HEK293 (cell line): ENCODE data around the gene PTPRN2.

Source experiments
- BCL11A ChIP-seq: fragments of 450-650 bp; formaldehyde crosslinking; IDR thresholded peaks from 2 replicates; pipeline ENCODE4 v1.5.1; 2016; ENCODE audit warnings: low read depth, missing biosample characterization, missing genetic modification characterization
- EGR2 ChIP-seq: fragments of 450-650 bp; formaldehyde crosslinking; IDR thresholded peaks from 2 replicates; pipeline ENCODE4 v1.5.1; 2016; ENCODE audit warnings: low read depth, missing biosample characterization, missing genetic modification characterization
- KLF9 ChIP-seq: fragments of 450-650 bp; formaldehyde crosslinking; IDR thresholded peaks from 2 replicates; pipeline ENCODE4 v1.5.1; 2016; ENCODE audit warnings: missing biosample characterization, missing genetic modification characterization, low read depth
- MYNN ChIP-seq: fragments of 450-650 bp; formaldehyde crosslinking; IDR thresholded peaks from 2 replicates; pipeline ENCODE4 v1.5.1; 2016; ENCODE audit warnings: missing biosample characterization, missing genetic modification characterization, borderline replicate concordance
- PBX3 ChIP-seq: sonication (generic); formaldehyde crosslinking; IDR thresholded peaks from 2 replicates; pipeline ENCODE4 v1.8.1; 2022; ENCODE audit warnings: mild to moderate bottlenecking, moderate library complexity, missing genetic modification reagents
- RBAK ChIP-seq: fragments of 450-650 bp; formaldehyde crosslinking; IDR thresholded peaks from 2 replicates; pipeline ENCODE4 v1.5.1; 2016; ENCODE audit warnings: missing biosample characterization, missing genetic modification characterization
- SCRT1 ChIP-seq: fragments of 450-650 bp; formaldehyde crosslinking; IDR thresholded peaks from 2 replicates; pipeline ENCODE4 v1.5.1; 2016; ENCODE audit warnings: missing biosample characterization, missing genetic modification characterization, borderline replicate concordance
- SP7 ChIP-seq: fragments of 450-650 bp; formaldehyde crosslinking; IDR thresholded peaks from 2 replicates; pipeline ENCODE4 v1.5.1; 2016; ENCODE audit warnings: missing biosample characterization, missing genetic modification characterization
- WT1 ChIP-seq: fragments of 450-650 bp; formaldehyde crosslinking; IDR thresholded peaks from 2 replicates; pipeline ENCODE4 v1.5.1; 2016; ENCODE audit warnings: missing biosample characterization, missing genetic modification characterization
- ZBTB17 ChIP-seq: fragments of 450-650 bp; formaldehyde crosslinking; IDR thresholded peaks from 2 replicates; pipeline ENCODE4 v1.5.1; 2016; ENCODE audit warnings: missing biosample characterization, missing genetic modification characterization
- ZBTB44 ChIP-seq: fragments of 450-650 bp; IDR thresholded peaks from 2 replicates; pipeline ENCODE4 v1.5.1; 2018; ENCODE audit warnings: missing biosample characterization, mild to moderate bottlenecking, missing genetic modification characterization
- ZBTB48 ChIP-seq: fragments of 450-650 bp; formaldehyde crosslinking; IDR thresholded peaks from 2 replicates; pipeline ENCODE4 v1.5.1; 2016; ENCODE audit warnings: missing biosample characterization, missing genetic modification characterization
- ZFP3 ChIP-seq: fragments of 450-650 bp; formaldehyde crosslinking; IDR thresholded peaks from 2 replicates; pipeline ENCODE4 v1.5.1; 2016; ENCODE audit warnings: low read depth, missing biosample characterization, missing genetic modification characterization
- ZNF10 ChIP-seq: fragments of 450-650 bp; formaldehyde crosslinking; IDR thresholded peaks from 2 replicates; pipeline ENCODE4 v1.5.1; 2017; ENCODE audit warnings: missing biosample characterization, missing genetic modification characterization
- ZNF214 ChIP-seq: fragments of 450-650 bp; formaldehyde crosslinking; IDR thresholded peaks from 2 replicates; pipeline ENCODE4 v1.5.1; 2017; ENCODE audit warnings: missing biosample characterization, mild to moderate bottlenecking, missing genetic modification characterization, borderline replicate concordance
- ZNF221 ChIP-seq: fragments of 450-650 bp; formaldehyde crosslinking; IDR thresholded peaks from 2 replicates; pipeline ENCODE4 v1.5.1; 2017; ENCODE audit warnings: missing biosample characterization, missing genetic modification characterization, borderline replicate concordance
- ZNF24 ChIP-seq: fragments of 450-650 bp; formaldehyde crosslinking; IDR thresholded peaks from 2 replicates; pipeline ENCODE4 v1.5.1; 2016; ENCODE audit warnings: missing biosample characterization, missing genetic modification characterization
- ZNF266 ChIP-seq: fragments of 450-650 bp; formaldehyde crosslinking; IDR thresholded peaks from 2 replicates; pipeline ENCODE4 v1.5.1; 2016; ENCODE audit warnings: missing biosample characterization, missing genetic modification characterization, low read depth
- ZNF280C ChIP-seq: fragments of 450-650 bp; formaldehyde crosslinking; IDR thresholded peaks from 2 replicates; pipeline ENCODE4 v1.5.1; 2016; ENCODE audit warnings: missing biosample characterization, missing genetic modification characterization
- ZNF394 ChIP-seq: fragments of 450-650 bp; formaldehyde crosslinking; IDR thresholded peaks from 2 replicates; pipeline ENCODE4 v1.5.1; 2016; ENCODE audit warnings: missing biosample characterization, missing genetic modification characterization, mild to moderate bottlenecking, moderate library complexity, borderline replicate concordance
- ZNF423 ChIP-seq: fragments of 450-650 bp; formaldehyde crosslinking; IDR thresholded peaks from 2 replicates; pipeline ENCODE4 v1.5.1; 2016; ENCODE audit warnings: missing biosample characterization, missing genetic modification characterization
- ZNF558 ChIP-seq: fragments of 450-650 bp; formaldehyde crosslinking; IDR thresholded peaks from 2 replicates; pipeline ENCODE4 v1.5.1; 2016; ENCODE audit warnings: missing biosample characterization, missing genetic modification characterization
- ZNF580 ChIP-seq: fragments of 450-650 bp; formaldehyde crosslinking; IDR thresholded peaks from 2 replicates; pipeline ENCODE4 v1.5.1; 2016; ENCODE audit warnings: missing biosample characterization, missing genetic modification characterization
- ZNF626 ChIP-seq: fragments of 450-650 bp; sonication (Bioruptor Pico); formaldehyde crosslinking; IDR thresholded peaks from 2 replicates; pipeline ENCODE4 v1.5.1; 2018; ENCODE audit warnings: missing biosample characterization, missing genetic modification characterization, inconsistent platforms
- ZNF645 ChIP-seq: fragments of 450-650 bp; formaldehyde crosslinking; IDR thresholded peaks from 2 replicates; pipeline ENCODE4; 2016; ENCODE audit warnings: missing biosample characterization, missing genetic modification characterization
- ZNF701 ChIP-seq: fragments of 450-650 bp; formaldehyde crosslinking; IDR thresholded peaks from 2 replicates; pipeline ENCODE4 v1.5.1; 2016; ENCODE audit warnings: missing biosample characterization, missing genetic modification characterization
- TF ChIP-seq, protein P1 (sequence below): fragments of 450-650 bp; formaldehyde crosslinking; IDR thresholded peaks from 2 replicates; pipeline ENCODE4 v1.5.1; 2016; ENCODE audit warnings: missing biosample characterization, missing genetic modification characterization, borderline replicate concordance

Gene PTPRN2

DNA sequence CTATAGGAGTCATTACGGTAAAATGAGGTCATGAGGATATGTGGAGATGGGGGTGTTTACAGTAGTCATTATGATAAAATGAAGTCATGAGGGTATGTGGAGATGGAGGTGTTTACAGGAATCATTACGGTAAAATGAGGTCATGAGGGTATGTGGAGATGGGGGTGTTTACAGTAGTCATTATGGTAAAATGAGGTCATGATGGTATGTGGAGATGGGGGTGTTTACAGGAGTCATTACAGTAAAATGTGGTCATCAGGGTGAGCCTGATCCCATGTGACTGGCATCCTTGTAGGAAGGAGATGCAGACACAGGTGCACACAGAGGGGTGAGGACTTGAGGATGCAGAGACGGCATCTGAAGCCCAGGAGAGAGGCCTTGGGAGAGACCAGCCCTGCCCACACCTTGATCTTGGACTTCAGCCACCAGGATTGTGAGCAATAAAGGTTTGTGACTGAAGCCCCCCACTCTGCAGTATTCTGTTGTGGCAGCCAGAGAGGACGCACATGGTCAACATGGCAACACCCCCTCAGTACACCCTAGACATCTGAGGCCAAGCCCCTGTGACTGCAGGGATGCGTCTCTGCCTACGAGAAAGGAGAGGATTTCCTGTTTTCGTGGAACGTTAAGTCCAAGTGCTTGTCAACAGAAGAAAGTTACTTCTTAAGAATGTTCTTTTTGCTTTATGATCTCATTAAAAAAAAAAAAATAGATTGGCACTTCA is 706.4 kb downstream of the PTPRN2 start (continued):
- TF ChIP-seq ZBTB44 (tag by site-specific recombination) (no peak), SCRT1 (no peak), ZNF24 (peak; percentile 87; the same call in 1 of the 2 replicates), ZNF701 (tag by site-specific recombination) (no peak), ZNF10 (tag by site-specific recombination) (no peak), ZNF394 (tag by site-specific recombination) (no peak), RBAK (tag by site-specific recombination) (no peak), WT1 (no peak), BCL11A (tag by site-specific recombination) (no peak), ZNF558 (peak; percentile 95), ZNF266 (tag by site-specific recombination) (no peak), EGR2 (tag by site-specific recombination) (peak; percentile 72), ZNF626 (tag by site-specific recombination) (no peak), ZNF214 (tag by site-specific recombination) (no peak), ZNF280C (no peak), ZNF580 (no peak), ZBTB17 (tag by site-specific recombination) (peak; percentile 35; the same call in 1 of the 2 replicates), MYNN (tag by site-specific recombination) (no peak), ZNF423 (tag by site-specific recombination) (no peak), KLF9 (no peak), SP7 (peak; percentile 61; the same call in 1 of the 2 replicates), ZNF221 (tag by site-specific recombination) (no peak), PBX3 (CRISPR knock-in tag) (no peak), ZFP3 (tag by site-specific recombination) (no peak), ZBTB48 (tag by site-specific recombination) (0 out of 2 replicates have a peak, but pooled peaks have one; percentile 34), ZNF645 (no peak)
- TF ChIP-seq, protein P1, sequence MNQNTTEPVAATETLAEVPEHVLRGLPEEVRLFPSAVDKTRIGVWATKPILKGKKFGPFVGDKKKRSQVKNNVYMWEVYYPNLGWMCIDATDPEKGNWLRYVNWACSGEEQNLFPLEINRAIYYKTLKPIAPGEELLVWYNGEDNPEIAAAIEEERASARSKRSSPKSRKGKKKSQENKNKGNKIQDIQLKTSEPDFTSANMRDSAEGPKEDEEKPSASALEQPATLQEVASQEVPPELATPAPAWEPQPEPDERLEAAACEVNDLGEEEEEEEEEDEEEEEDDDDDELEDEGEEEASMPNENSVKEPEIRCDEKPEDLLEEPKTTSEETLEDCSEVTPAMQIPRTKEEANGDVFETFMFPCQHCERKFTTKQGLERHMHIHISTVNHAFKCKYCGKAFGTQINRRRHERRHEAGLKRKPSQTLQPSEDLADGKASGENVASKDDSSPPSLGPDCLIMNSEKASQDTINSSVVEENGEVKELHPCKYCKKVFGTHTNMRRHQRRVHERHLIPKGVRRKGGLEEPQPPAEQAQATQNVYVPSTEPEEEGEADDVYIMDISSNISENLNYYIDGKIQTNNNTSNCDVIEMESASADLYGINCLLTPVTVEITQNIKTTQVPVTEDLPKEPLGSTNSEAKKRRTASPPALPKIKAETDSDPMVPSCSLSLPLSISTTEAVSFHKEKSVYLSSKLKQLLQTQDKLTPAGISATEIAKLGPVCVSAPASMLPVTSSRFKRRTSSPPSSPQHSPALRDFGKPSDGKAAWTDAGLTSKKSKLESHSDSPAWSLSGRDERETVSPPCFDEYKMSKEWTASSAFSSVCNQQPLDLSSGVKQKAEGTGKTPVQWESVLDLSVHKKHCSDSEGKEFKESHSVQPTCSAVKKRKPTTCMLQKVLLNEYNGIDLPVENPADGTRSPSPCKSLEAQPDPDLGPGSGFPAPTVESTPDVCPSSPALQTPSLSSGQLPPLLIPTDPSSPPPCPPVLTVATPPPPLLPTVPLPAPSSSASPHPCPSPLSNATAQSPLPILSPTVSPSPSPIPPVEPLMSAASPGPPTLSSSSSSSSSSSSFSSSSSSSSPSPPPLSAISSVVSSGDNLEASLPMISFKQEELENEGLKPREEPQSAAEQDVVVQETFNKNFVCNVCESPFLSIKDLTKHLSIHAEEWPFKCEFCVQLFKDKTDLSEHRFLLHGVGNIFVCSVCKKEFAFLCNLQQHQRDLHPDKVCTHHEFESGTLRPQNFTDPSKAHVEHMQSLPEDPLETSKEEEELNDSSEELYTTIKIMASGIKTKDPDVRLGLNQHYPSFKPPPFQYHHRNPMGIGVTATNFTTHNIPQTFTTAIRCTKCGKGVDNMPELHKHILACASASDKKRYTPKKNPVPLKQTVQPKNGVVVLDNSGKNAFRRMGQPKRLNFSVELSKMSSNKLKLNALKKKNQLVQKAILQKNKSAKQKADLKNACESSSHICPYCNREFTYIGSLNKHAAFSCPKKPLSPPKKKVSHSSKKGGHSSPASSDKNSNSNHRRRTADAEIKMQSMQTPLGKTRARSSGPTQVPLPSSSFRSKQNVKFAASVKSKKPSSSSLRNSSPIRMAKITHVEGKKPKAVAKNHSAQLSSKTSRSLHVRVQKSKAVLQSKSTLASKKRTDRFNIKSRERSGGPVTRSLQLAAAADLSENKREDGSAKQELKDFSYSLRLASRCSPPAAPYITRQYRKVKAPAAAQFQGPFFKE, result no peak
